Fibroblast of skin of back (primary cell): ENCODE measurements around the gene SIT1.
"Not testable (repeated sequence)": the region's sequence is repeated elsewhere in the genome, so short reads cannot be mapped to it uniquely, and the experiment has no call there.

Experiments used
- DNase-seq: peaks from one replicate; pipeline ENCODE4 v3.0.0-alpha.2; 2013

The SIT1 gene

DNA sequence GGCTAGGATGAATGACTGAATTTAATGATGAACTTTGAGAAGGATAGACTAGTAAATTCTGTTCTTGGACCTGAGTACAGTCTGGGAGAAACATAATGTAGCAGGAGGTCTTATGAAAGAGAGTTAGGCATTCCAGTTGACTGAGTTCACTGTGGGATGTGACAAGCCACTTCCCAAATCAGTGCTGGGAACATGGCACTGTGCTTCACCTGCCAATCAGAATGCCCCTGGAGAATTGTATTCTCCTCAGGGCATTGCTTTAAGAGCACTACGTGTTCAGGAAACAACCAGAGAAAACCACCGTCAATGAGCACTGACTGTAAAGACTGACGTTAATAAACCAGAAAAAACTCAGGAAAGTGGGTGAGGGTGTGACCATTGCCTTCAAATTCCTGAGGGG lies 8.6 kb upstream of the SIT1 start:
- DNase-seq, result peak; percentile 90

DNA sequence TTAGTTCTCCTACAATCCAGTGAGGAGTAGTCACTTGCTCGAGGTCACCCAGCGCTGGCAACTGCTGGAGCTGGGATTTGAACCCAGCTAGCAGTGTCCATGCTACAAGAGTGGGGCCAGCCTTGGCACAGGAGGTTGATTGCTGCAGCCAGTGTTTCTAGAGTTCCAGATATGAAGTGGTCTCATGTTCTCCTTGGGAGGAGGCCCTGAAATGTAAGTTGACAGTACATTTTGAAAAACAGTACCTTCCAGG lies 8.2 kb upstream of the SIT1 start:
- peak; percentile 67 for DNase-seq

DNA sequence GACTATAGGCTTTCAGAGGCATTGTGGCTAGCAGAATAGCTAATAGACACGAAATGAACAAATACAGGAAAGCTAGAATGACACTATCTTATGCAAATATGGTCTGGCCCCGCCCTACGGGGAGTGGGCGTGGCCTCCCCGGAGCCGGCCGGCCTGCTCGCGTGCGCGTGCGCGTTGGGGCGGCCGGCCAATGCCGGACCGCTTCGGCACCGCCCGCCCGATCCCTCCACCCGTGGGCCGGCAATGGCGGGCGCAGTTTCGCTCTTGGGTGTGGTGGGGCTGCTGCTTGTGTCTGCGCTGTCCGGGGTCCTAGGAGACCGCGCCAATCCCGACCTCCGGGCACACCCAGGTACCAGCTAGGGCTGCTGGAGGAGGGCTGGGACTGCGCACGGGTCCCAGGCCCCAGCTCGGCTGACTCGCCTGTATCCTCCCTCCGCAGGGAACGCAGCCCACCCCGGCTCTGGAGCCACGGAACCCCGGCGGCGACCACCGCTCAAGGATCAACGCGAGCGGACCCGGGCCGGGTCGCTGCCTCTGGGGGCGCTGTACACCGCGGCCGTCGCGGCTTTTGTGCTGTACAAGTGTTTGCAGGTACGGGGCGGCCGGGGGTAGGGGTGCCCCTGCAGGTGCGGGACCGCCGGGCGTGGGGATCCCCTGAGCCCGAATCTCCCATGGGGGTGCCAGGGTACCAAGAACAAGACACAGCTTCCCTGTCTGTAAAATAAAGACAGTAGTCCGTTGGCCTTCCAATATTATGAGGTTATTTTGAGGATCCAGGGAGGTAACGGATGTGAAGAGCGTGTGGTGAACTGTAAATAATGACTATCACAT lies 7.6 kb upstream of the SIT1 start, which contains the start of gene CCDC107:
CCDC107 (plus strand) TSS at position 156 of the 831 bp plus-strand sequence; CDS start at position 244, 88 bp downstream.
- DNase-seq, result peak; percentile 79

DNA sequence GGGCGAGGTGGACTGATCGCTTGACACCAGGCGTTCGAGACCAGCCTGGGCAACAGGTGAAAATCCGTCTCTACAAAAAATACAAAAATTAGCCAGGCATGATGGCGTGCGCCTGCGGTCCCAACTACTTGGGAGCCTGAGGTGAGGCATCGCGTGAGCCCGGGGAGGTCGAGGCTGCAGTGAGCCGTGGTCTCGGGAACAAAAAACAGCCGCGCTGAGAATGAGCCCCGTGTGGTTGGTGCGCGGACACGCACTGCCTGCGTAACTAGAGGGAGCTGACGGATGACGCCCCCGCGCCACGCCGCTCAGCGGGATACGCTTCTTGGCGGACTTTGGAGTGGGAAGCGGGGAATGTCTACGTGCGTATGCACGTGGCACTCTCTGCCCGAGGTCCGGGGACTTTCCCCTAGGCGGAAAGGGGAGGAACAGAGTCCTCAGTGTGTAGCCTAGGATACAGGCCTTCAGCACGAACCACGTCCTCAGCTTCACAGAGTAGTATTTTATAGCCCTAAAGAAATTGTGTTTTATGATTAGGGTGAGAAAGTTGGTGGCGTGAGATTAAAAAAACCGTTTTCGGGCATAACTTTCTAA lies 6.9 kb upstream of the SIT1 start, which contains the start of gene RMRP:
RMRP (minus strand) TSS at position 474 of the 591 bp plus-strand sequence.
- DNase-seq, result peak; percentile 100

GRCh38 chr9:35656831-35657545 lies 6.3 kb upstream of the SIT1 start:
- DNase-seq, result peak; percentile 54

DNA sequence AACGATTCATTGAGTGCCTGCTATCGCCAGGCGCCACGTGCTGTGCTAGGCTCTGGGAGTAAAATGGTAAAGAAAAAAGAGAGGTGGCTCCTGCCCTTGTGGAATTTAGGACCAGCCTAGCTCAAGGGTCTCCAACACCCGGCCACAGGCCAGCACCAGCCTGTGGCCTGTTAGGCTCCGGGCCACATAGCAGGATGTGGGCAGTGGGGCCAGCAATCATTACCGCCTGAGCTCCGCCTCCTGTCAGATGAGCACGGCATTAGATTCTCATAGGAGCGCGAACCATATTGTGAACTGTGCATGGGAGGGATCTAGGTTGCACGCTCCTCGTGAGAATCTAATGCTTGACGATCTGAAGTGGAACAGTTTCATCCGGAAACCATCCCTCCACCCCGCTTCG lies 5.6 kb upstream of the SIT1 start:
- DNase-seq, result no peak

GRCh38 chr9:35653611-35654010 lies 2.9 kb upstream of the SIT1 start:
- DNase-seq, result no peak

DNA sequence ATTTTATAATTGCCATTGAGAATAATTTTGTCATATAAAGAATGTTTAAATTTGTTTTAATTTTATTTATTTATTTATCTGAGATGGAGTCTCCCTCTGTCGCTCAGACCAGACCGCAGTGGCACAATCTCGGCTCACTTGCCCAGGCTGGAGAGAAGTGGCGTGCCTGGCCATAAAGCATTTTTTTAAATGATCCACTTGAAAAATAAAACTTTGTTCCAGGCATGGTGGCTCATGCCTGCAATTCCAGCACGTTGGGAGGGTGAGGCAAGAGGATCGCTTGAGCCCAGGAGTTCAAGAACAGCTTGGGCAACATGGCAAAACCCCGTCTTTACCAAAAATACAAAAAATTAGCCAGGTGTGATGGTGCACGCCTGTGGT lies 2.1 kb upstream of the SIT1 start:
- DNase-seq, result no peak

GRCh38 chr9:35651956-35652828 lies 1.5 kb upstream of the SIT1 start:
- peak; percentile 50 for DNase-seq

GRCh38 chr9:35649431-35650340 lies 1.0 kb downstream of the SIT1 start:
- no peak for DNase-seq

DNA sequence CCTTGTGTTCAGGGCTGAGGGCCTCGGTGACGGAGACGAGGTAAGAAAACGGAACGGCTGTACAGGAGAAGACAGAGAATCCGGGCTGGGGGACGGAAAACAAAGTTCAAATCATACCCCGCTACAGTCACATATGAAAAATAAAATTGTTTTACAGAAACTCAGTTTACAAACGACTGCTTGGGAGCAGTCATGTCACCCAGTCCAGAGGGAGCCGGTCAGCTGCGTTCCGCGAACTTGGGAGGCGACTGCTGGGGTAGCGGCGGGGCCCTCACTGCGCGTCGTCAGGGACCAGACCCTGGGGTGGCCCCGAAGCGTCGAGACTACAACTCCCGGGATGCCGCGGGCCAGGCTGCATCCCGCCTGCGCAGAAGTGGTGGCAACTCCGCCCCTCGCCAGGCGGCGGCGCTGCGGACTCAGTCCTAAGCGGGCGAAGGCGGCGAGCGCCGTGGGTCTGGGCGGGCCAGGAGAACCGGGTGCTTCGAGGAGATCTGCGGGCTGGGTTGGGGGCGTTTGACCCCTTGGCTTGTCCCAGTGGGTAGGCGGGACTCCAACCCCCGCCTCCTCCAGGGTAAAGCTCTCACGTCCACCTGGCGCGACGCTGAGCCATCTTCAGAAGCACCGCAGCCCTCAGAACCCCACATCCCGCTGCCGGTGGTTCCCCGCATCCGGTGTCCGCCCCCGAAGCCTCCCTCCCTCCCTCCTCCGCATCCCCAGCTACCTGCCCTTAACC lies 4.0 kb downstream of the SIT1 start:
- DNase-seq, result peak; percentile 85

DNA sequence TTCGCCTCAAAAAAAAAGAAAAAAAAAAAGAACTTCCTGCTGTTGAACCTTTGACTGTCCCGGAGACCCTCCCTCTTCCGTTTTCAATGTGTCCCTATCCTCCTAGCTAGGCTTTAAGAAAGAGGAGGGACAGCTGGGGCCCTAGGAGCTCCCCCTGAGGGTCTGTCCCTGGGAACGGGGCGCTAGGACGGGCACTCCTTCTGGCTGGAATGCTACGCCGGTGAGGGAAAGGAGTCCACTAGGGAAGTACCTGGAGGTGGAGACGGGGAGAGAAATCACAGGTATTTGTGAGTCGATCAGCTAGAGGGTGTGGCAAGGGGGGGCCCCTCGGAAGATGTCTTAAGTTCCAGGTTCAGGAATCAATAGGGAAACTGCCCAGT lies 4.6 kb downstream of the SIT1 start:
- no peak for DNase-seq

DNA sequence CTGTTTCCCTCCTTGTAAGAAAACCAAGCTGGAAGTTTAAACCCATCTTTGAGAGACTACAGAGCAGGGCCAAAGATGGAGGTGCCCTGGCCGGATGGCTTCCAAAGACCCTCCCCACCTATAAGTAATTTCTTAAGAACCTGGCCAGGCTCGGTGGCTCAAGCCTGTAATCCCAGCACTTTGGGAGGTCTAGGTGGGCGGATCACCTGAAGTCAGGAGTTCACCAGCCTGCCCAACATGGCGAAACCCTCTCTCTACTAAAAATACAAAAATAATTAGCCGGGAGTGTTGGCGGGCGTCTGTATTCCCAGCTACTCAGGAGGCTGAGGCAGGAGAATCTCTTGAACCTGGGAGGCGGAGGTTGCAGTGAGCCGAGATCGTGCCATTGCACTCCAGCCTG lies 5.0 kb downstream of the SIT1 start:
- DNase-seq, result not testable (repeated sequence)

- DNase-seq, result no peak
Measured at GRCh38 chr9:35643046-35643445, 7.7 kb downstream of the SIT1 start.

- DNase-seq, result not testable (repeated sequence)
Measured at GRCh38 chr9:35641478-35641877, 9.3 kb downstream of the SIT1 start.

GRCh38 chr9:35640431-35640830 lies 10.3 kb downstream of the SIT1 start:
- not testable (repeated sequence) for DNase-seq

GRCh38 chr9:35639631-35640030 lies 11.1 kb downstream of the SIT1 start:
- no peak for DNase-seq

GRCh38 chr9:35639225-35639624 lies 11.5 kb downstream of the SIT1 start:
- DNase-seq, result not testable (repeated sequence)

GRCh38 chr9:35638751-35639150 lies 12.0 kb downstream of the SIT1 start:
- not testable (repeated sequence) for DNase-seq

- DNase-seq, result not testable (repeated sequence)
Measured at GRCh38 chr9:35637427-35637955, 13.2 kb downstream of the SIT1 start.

DNA sequence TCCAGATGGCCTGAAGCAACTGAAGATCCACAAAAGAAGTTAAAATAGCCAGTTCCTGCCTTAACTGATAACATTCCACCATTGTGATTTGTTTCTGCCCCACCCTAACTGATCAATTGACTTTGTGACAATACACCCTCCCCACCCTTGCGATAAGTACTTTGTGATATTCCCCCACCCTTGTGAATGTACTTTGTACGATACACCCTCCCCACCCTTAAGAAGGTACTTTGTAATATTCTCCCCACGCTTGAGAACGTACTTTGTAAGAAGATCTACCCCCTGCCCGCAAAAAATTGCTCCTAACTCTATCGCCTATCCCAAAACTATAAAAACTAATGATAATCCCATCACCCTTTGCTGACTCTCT lies 13.9 kb downstream of the SIT1 start:
- DNase-seq, result not testable (repeated sequence)
